Measurements from ENCODE around the gene CPSF4L. TPM values are rescaled to one million over a fixed set of nuclear protein-coding genes. Genes with fewer than 3 reads are reported as not detected.

CPSF4L gene
- total and polyA plus RNA-seq, 2 of the 13 experiments (the other 11 are each of a cell fraction or from before 2014, with no cell fraction given) = 0.73 to 1.6 TPM

- TF ChIP-seq HMGXB4 (CRISPR knock-in tag; IDR thresholded peaks at IDR 0.05; ENCODE audit: borderline replicate concordance in 1 of 2, low read depth in 1 of 2) (no peak), XRCC5 (optimal IDR thresholded peaks at IDR 0.05; ENCODE audit: low read length) (peak; percentile 21), NFE2 (CRISPR knock-in tag; IDR thresholded peaks at IDR 0.05) (peak; percentile 79), ERF (CRISPR knock-in tag; IDR thresholded peaks at IDR 0.05) (0 out of 2 replicates have a peak, but pooled peaks have one; percentile 15), ZNF580 (CRISPR knock-in tag; IDR thresholded peaks at IDR 0.05; ENCODE audit: borderline replicate concordance, low read depth) (no peak), SIN3A (IDR thresholded peaks at IDR 0.05; ENCODE audit: borderline replicate concordance, low read depth, low read length) (peak; percentile 79; the same call in 1 of the 2 replicates)
Measured at GRCh38 chr17:73228748-73229236, 32.9 kb downstream of the CPSF4L start (continued).

GRCh38 chr17:73227944-73228343 lies 33.7 kb downstream of the CPSF4L start:
- no peak for FAIRE-seq
- intact Hi-C loops (cut with micrococcal nuclease; ENCODE audit: unreplicated experiment) = no loop called here
- Histone ChIP-seq H3K27me3 (ENCODE audit: control insufficient read depth in 1 of 2, insufficient read depth in 2 of 2, low read length in 2 of 2) (peaks cover 0 to 4% of the 10 kb centered on the region in 2 experiments; a peak in 1 of 5 replicates), H3K4me1 (ENCODE audit: insufficient read depth, low read length) (peaks cover 72% of the 10 kb centered on the region), H3K79me2 (ENCODE audit: insufficient read depth, low read length) (peaks cover 75% of the 10 kb centered on the region), H3K27ac (ENCODE audit: extremely low read length, insufficient read depth, low read length) (no peak overlapping the region), H3K36me3 (replicated peaks in 1 of 2; ENCODE audit: control insufficient read depth in 1 of 2, insufficient read depth in 2 of 2, low read length in 2 of 2) (peaks cover 1 to 2% of the 10 kb centered on the region in 2 experiments; a peak in 2 of 5 replicates), H4K20me1 (ENCODE audit: insufficient read depth, low read length) (no peaks in the 10 kb centered on the region), H3K4me3 (replicated peaks in 1 of 3; ENCODE audit: insufficient read depth in 1 of 3, low read depth in 2 of 3, low read length in 3 of 3) (no peak overlapping the region), H3K9ac (ENCODE audit: insufficient read depth, low read depth, low read length) (no peak overlapping the region), H3K4me2 (ENCODE audit: low read depth, low read length) (0 out of 2 replicates have a peak overlapping the region, but pooled peaks have one; percentile 18), H2AFZ (ENCODE audit: low read length) (no peak overlapping the region), H3K9me3 (ENCODE audit: low read length) (no peaks in the 10 kb centered on the region)
- in situ Hi-C loops (cut with HindIII; ENCODE audit: extremely low pct_ligation_motif_present, low pct_unique_long_range_greater_than_20kb) = no loop called here
- ChIA-PET POLR2A (interaction anchor here (0.6 to 1.7 kb wide), 5 partner anchors 21 to 37 kb away, joined by 3 to 6 read pairs (median 5); no protein-coding TSS in a partner anchor), CTCF (ENCODE audit: low intra/inter-chr PET ratio, low total read pairs) (no interaction called here)
- no peak for ATAC-seq
- BruUV-seq (replicated peaks) = no TSS peak
- TF ChIP-seq ZNF382 (CRISPR knock-in tag; IDR thresholded peaks at IDR 0.05; ENCODE audit: borderline replicate concordance) (no peak), BCL3 (CRISPR knock-in tag; IDR thresholded peaks at IDR 0.05) (no peak), ZNF580 (CRISPR knock-in tag; IDR thresholded peaks at IDR 0.05; ENCODE audit: borderline replicate concordance, low read depth) (no peak), ZBTB38 (CRISPR knock-in tag; IDR thresholded peaks at IDR 0.05) (peak; percentile 51; the same call in 1 of the 2 replicates)
- no peak for DNase-seq (ENCODE audit: low spot score)
- WGBS (ENCODE audit: low lambda C conversion rate) = 73% methylated on average over 6 of the region's 6 CpGs

All from HepG2 (cell line).